PC-3 (cell line): ENCODE measurements around the gene RFWD3.

ENCODE experiments used
- EZH2 ChIP-seq: fragments of 300-600 bp; sonication (generic); IDR thresholded peaks from one replicate; pipeline ENCODE4 v1.6.1; 2017; ENCODE audit warnings: antibody characterized with exemption, mild to moderate bottlenecking, low read length; ENCODE audit not compliant: unreplicated experiment
- EZH2phosphoT487 ChIP-seq: fragments of 300-600 bp; sonication (generic); IDR thresholded peaks from 2 replicates; pipeline ENCODE4 v1.6.1; 2018; ENCODE audit warnings: mild to moderate bottlenecking, antibody characterized with exemption, low read length, borderline replicate concordance
- TF ChIP-seq, protein P1 (sequence below): fragments of 300-600 bp; sonication (generic); conservative IDR thresholded peaks from 2 replicates; pipeline ENCODE4 v1.5.1; 2017; ENCODE audit warnings: antibody characterized with exemption, low read depth, mild to moderate bottlenecking, low read length

DNA sequence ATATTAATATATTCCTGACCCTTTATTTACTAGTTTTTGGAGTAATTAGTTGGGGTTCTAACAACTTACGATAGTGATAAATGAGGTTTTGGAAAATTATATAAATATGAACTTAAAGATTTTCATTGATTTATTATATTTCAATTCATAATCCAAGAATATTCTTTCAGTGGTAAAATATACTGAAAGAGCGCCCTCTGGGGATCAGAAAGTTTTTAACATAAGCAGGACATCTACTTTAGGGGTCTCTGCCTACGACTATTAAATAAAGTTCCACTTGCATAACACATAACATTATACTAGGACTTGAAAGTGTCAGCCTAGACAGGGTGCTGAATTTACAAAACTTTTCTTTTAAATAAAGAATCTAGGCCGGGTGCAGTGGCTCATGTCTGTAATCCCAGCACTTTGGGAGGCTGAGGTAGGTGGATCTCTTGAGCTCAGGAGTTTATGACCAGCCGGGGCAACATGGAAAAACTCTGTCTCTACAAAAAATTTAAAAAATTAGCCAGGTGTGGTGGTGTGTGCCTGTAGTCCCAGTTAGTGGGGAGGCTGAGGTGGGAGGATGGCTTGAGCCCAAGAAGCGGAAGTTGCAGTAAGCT, 15.6 kb downstream of the RFWD3 start:
- TF ChIP-seq, protein P1, sequence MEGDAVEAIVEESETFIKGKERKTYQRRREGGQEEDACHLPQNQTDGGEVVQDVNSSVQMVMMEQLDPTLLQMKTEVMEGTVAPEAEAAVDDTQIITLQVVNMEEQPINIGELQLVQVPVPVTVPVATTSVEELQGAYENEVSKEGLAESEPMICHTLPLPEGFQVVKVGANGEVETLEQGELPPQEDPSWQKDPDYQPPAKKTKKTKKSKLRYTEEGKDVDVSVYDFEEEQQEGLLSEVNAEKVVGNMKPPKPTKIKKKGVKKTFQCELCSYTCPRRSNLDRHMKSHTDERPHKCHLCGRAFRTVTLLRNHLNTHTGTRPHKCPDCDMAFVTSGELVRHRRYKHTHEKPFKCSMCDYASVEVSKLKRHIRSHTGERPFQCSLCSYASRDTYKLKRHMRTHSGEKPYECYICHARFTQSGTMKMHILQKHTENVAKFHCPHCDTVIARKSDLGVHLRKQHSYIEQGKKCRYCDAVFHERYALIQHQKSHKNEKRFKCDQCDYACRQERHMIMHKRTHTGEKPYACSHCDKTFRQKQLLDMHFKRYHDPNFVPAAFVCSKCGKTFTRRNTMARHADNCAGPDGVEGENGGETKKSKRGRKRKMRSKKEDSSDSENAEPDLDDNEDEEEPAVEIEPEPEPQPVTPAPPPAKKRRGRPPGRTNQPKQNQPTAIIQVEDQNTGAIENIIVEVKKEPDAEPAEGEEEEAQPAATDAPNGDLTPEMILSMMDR, result peak; percentile 55; the same call in 1 of the 2 replicates
- no peak for TF ChIP-seq EZH2
- no peak for TF ChIP-seq EZH2phosphoT487
